Lower lobe of right lung (tissue), 2 donors: Measurements from ENCODE around the gene TINAGL1. TPM values are rescaled to one million over a fixed set of nuclear protein-coding genes. Genes with fewer than 3 reads are reported as not detected.
A peak's percentile ranks its signal among the peaks of the same experiment; 100 is the strongest.

Experiments
- ATAC-seq, 2 donors: fragments of 200-7000 bp; cut with Tn5 transposase; one replicate each; pipeline ENCODE4 v1.9.1; 2020 to 2022; ENCODE audit warnings: mild to moderate bottlenecking in 2 of 2, moderate library complexity in 2 of 2
- DNase-seq: peaks from one replicate; pipeline ENCODE4 v3.0.0-alpha.2; 2020
- H3K27ac ChIP-seq: fragments of 200-600 bp; one replicate; pipeline ENCODE4 v1.8.0; 2022
- H3K27me3 ChIP-seq: fragments of 200-600 bp; one replicate; pipeline ENCODE4 v1.8.0; 2022; ENCODE audit warnings: low read depth
- H3K36me3 ChIP-seq: fragments of 200-600 bp; one replicate; pipeline ENCODE4 v1.8.0; 2022; ENCODE audit warnings: mild to moderate bottlenecking
- H3K4me1 ChIP-seq: fragments of 200-600 bp; one replicate; pipeline ENCODE4 v1.8.0; 2022
- H3K4me3 ChIP-seq: fragments of 200-600 bp; one replicate; pipeline ENCODE4 v1.8.0; 2022; ENCODE audit warnings: mild to moderate bottlenecking
- H3K9me3 ChIP-seq: fragments of 200-600 bp; one replicate; pipeline ENCODE4 v1.8.0; 2022
- CTCF ChIP-seq: fragments of 200-600 bp; IDR thresholded peaks from one replicate; pipeline ENCODE4 v1.8.0; 2022; ENCODE audit warnings: antibody characterized with exemption, mild to moderate bottlenecking
- intact Hi-C: fragments of 100-400 bp; cut with DNase I; formaldehyde crosslinking; loops from one replicate; pipeline ENCODE4 v1.11.0; 2022
- total RNA-seq: library from RNA; stranded (reverse); fragmentation: NEBNext Ultra II Directional; extraction: Animal tissue kit (Norgen Biotek cat#: 25700); gene quantifications from one replicate; pipeline ENCODE4 v1.2.1, GENCODE V29; 2021
- donor health status: DM: no; HTN: yes; CAD: no; lungs with severe emphysema.

Gene TINAGL1
- total RNA-seq, 1 donor from 2014 or later, result 64.5 TPM

DNA sequence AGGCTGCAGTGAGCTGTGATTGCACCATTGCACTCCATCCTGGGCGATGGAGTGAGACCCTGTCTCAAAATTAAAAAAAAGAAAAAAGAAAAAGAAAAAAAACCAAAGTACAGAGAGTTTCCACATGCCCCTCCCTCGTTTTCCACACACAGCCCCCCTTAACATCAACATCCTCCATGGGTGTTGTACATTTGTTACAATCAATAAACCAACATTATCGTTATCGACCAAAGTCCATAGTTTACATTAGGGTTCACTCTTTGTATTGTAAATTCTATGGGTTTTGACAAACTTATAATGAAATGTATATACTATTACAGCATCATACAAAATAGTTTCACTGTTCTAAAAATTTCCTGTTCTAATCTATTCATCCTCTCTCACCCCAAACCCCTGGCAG lies 15.9 kb upstream of the TINAGL1 start:
- TF ChIP-seq CTCF, result no peak
- intact Hi-C loops, result no loop called here
- Histone ChIP-seq H3K36me3 (no peaks in the 10 kb centered on the region), H3K27ac (no peak overlapping the region), H3K4me1 (no peaks in the 10 kb centered on the region), H3K9me3 (no peaks in the 10 kb centered on the region), H3K27me3 (no peaks in the 10 kb centered on the region), H3K4me3 (no peak overlapping the region)
- DNase-seq (no peak), ATAC-seq (no peak)

DNA sequence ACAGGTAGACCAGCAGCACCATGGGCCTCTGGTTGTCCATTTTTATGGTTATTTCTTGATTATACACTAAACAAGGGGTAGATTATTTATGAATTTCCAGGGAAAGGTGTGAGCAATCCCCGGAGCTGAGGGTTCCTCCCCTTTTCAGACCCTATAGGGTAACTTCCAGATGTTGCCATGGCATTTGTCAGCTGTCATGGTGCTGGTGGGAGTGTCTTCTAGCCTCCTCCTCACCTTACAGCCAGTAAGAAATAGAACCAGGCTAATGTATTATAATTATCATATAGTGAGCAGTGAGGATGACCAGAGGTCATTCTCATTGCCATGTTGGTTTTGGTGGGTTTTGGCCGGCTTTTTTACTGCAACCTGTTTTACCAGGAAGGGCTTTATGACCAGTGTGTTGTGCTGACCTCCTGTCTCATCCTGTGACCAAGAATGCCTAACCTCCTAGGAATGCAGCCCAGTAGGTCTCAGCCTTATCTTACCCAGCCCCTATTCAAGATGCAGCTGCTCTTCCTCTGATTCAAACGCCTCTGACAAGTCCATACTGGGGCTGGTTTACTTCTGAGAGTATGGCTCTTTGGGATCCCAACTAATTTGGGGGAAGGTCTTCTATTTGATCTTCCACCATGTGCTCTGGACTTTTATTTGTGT lies 13.5 kb upstream of the TINAGL1 start:
- Histone ChIP-seq H3K36me3 (no peaks in the 10 kb centered on the region), H3K27me3 (no peaks in the 10 kb centered on the region), H3K4me3 (no peak overlapping the region), H3K27ac (no peak overlapping the region), H3K4me1 (no peaks in the 10 kb centered on the region), H3K9me3 (no peaks in the 10 kb centered on the region)
- no peak for TF ChIP-seq CTCF
- peak in 1 of 2 donors; percentile 58 for ATAC-seq
- intact Hi-C loops, result no loop called here
- no peak for DNase-seq

- Histone ChIP-seq H3K27ac (no peak overlapping the region), H3K4me3 (no peak overlapping the region), H3K4me1 (peaks cover 5% of the 10 kb centered on the region), H3K9me3 (no peaks in the 10 kb centered on the region), H3K27me3 (no peaks in the 10 kb centered on the region), H3K36me3 (no peaks in the 10 kb centered on the region)
- intact Hi-C loops, result no loop called here
- ATAC-seq, result peak in 1 of 2 donors; percentile 6
- DNase-seq, result no peak
- TF ChIP-seq CTCF, result no peak
Measured at GRCh38 chr1:31564606-31564989, 11.7 kb upstream of the TINAGL1 start.

DNA sequence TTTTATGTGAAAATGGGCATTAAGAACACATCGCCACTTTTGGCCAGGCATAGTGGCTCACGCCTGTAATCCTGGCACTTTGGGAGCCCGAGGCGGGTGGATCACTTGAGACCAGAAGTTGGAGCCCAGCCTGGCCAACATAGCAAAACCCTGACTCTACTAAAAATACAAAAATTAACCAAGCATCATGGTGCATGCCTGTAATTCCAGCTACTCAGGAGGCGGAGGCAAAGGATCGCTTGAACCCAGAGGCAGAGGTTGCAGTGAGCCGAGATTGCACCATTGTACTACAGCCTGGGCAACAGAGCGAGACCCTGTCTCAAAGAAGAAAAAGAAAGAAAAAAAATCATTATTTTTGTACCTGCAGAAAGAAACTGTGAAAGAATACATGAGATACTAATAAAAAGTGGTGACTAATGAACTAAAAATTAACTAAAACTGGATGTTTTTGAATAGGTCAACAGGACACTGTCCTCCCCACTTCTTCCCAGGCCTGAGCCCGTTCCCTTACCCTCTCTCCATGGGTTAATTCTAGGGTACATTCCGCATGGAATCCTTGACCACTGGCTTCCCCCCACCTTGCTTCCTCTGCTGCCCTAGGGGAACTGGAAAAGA lies 8.3 kb upstream of the TINAGL1 start:
- DNase-seq (no peak), ATAC-seq (no peak)
- intact Hi-C loops, result no loop called here
- no peak for TF ChIP-seq CTCF
- Histone ChIP-seq H3K4me1 (peaks cover 18% of the 10 kb centered on the region), H3K27ac (no peak overlapping the region), H3K9me3 (no peaks in the 10 kb centered on the region), H3K36me3 (no peaks in the 10 kb centered on the region), H3K27me3 (no peaks in the 10 kb centered on the region), H3K4me3 (no peak overlapping the region)

DNA sequence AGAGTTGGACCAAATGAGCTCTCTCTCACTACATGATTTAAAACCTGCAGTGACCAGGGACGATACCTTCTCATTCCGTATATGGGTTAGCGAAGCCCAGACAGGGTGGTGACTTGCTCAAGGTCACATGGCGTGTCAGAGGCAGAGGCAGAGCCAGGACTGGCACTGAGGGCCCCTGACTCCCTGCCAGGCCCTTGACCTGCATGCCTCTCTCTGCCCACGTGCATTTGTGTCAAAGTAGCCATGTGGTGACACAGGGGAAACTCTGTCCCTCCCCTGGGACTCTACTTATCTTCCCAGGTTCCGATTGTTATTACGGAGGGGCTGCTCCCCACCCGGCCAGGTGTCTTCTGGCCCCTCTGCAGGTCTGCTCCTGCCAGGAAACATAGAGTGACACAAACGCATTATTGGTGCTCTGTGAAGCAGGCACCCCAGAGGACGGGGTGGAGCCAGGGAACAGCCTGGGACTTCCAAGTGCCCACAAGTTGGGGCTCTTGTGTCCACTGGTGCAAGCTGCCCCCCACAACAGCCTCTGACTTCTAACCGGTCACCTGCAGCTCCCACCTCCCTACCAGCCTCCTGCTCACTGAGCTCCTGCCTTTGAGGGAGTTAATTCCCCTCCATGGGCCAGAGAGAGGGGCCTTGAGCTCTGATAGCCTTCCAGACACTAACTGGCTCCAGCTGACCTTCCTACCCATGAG lies 7.3 kb upstream of the TINAGL1 start:
- no peak for TF ChIP-seq CTCF
- Histone ChIP-seq H3K36me3 (no peaks in the 10 kb centered on the region), H3K27ac (no peak overlapping the region), H3K27me3 (no peaks in the 10 kb centered on the region), H3K9me3 (no peaks in the 10 kb centered on the region), H3K4me1 (peaks cover 27% of the 10 kb centered on the region), H3K4me3 (no peak overlapping the region)
- ATAC-seq, result peak; percentile 75 to 82
- peak; percentile 80 for DNase-seq
- intact Hi-C loops, result no loop called here
